PC-9 (cell line): ENCODE measurements around the gene PCSK9.

Experiments used
- CTCF ChIP-seq: fragments of 200-600 bp; sonication (generic); conservative IDR thresholded peaks from 2 replicates; pipeline ENCODE4 v1.6.1; 2017; ENCODE audit warnings: mixed run types, antibody characterized with exemption, mild to moderate bottlenecking, moderate library complexity
- EZH2 ChIP-seq: fragments of 200-600 bp; sonication (generic); IDR thresholded peaks from 2 replicates; pipeline ENCODE4 v1.8.0; 2017; ENCODE audit warnings: antibody characterized with exemption, low read depth

GRCh38 chr1:55015123-55015522, 24.2 kb upstream of the PCSK9 start:
- TF ChIP-seq CTCF (no peak), EZH2 (no peak)
